B cell (primary cell): ENCODE measurements around the gene PALD1. TPM values are rescaled to one million over a fixed set of nuclear protein-coding genes. Genes with fewer than 3 reads are reported as not detected.

Experiments
- ATAC-seq: fragments of 200-7000 bp; cut with Tn5 transposase; one replicate; pipeline ENCODE4 v1.10.0; 2021; ENCODE audit warnings: low read depth, mild to moderate bottlenecking, moderate number of reproducible peaks, moderate library complexity
- CTCF ChIA-PET: fragments of 350-600 bp; sonication (Branson Sonifier 250); formaldehyde crosslinking; loops from one replicate; lab custom pipeline; 2021; ENCODE audit warnings: antibody characterized with exemption, inconsistent platforms; lab: Charles Lee
- POLR2A ChIA-PET: fragments of 350-600 bp; sonication (Branson Sonifier 250); formaldehyde crosslinking; loops from one replicate; lab custom pipeline; 2021; ENCODE audit warnings: antibody characterized with exemption; lab: Charles Lee
- DNase-seq: peaks from one replicate; pipeline ENCODE4 v3.0.0; 2013
- H2AFZ ChIP-seq: 2 replicates; pipeline ENCODE4 v1.6.1; 2012; ENCODE audit warnings: mild to moderate bottlenecking, low read depth, low read length; ENCODE audit not compliant: insufficient read depth, poor library complexity, severe bottlenecking
- H3K27ac ChIP-seq, 2 donors: 1 replicate in 1 of 2; 2 replicates in 1 of 2; pipeline ENCODE4 v1.5.1; 2012 to 2013; ENCODE audit warnings: low read length in 2 of 2, mild to moderate bottlenecking in 2 of 2, moderate library complexity in 1 of 2
- H3K27me3 ChIP-seq, 4 experiments: fragments of 200-600 bp in 1 of 4; sonication (generic) in 1 of 4; replicated peaks in 1 of 4; 1 replicate in 2 of 4; 2 replicates in 2 of 4; pipeline versions ENCODE4 v1.6.1 to v1.7.0; 2013 to 2016; ENCODE audit warnings: low read length in 3 of 4, mild to moderate bottlenecking in 2 of 4, mixed read lengths in 1 of 4, moderate library complexity in 1 of 4; ENCODE audit not compliant: insufficient read depth in 4 of 4, control insufficient read depth in 3 of 4; ENCODE audit errors: control extremely low read depth in 1 of 4
- H3K36me3 ChIP-seq, 2 experiments: replicated peaks in 1 of 2; 1 replicate in 1 of 2; 2 replicates in 1 of 2; pipeline versions ENCODE4 v1.6.1 to v1.7.1; 2013; ENCODE audit warnings: low read length in 1 of 2; ENCODE audit not compliant: insufficient read depth in 2 of 2, control insufficient read depth in 1 of 2; ENCODE audit errors: control extremely low read depth in 1 of 2, extremely low read depth in 1 of 2
- H3K4me1 ChIP-seq, 2 donors: fragments of 200-600 bp in 1 of 2; sonication (generic) in 1 of 2; 1 replicate in 1 of 2; 2 replicates in 1 of 2; pipeline versions ENCODE4 v1.5.1 to v1.6.1; 2013 to 2017; ENCODE audit warnings: low read length in 2 of 2; ENCODE audit not compliant: control insufficient read depth in 2 of 2, insufficient read depth in 2 of 2
- H3K4me2 ChIP-seq: replicated peaks from 2 replicates; pipeline ENCODE3; 2012; ENCODE audit warnings: mild to moderate bottlenecking, low read depth, low read length; ENCODE audit not compliant: poor library complexity, severe bottlenecking
- H3K4me3 ChIP-seq, 5 experiments: fragments of 200-600 bp in 1 of 5; sonication (generic) in 1 of 5; 1 replicate in 3 of 5; 2 replicates in 2 of 5; pipeline versions ENCODE4 v1.5.1 to v1.7.0; 2011 to 2016; ENCODE audit warnings: low read length in 4 of 5, mild to moderate bottlenecking in 4 of 5, low read depth in 2 of 5, control low read depth in 1 of 5, moderate library complexity in 1 of 5; ENCODE audit not compliant: insufficient read depth in 1 of 5; ENCODE audit errors: control extremely low read depth in 1 of 5, extremely low read depth in 1 of 5
- H3K79me2 ChIP-seq: fragments of 200-600 bp; sonication (generic); one replicate; pipeline ENCODE4 v1.6.0; 2016; ENCODE audit warnings: low read length; ENCODE audit not compliant: control insufficient read depth, insufficient read depth
- H3K9ac ChIP-seq: fragments of 200-600 bp; sonication (generic); 2 replicates; pipeline ENCODE4 v1.6.1; 2017; ENCODE audit warnings: mild to moderate bottlenecking, low read length, moderate library complexity
- H3K9me3 ChIP-seq, 3 donors: one replicate each; pipeline versions ENCODE4 v1.6.1 to v1.7.1; 2013; ENCODE audit warnings: low read length in 2 of 3; ENCODE audit not compliant: control insufficient read depth in 2 of 3, insufficient read depth in 1 of 3; ENCODE audit errors: control extremely low read depth in 1 of 3
- H4K20me1 ChIP-seq: 2 replicates; pipeline ENCODE4 v1.6.0; 2012; ENCODE audit warnings: mild to moderate bottlenecking, low read length; ENCODE audit not compliant: insufficient read depth, control insufficient read depth, poor library complexity, severe bottlenecking
- H3K27ac Mint-ChIP-seq: one replicate; pipeline ENCODE4 v1.8.0; 2021; ENCODE audit warnings: mixed read lengths
- H3K27me3 Mint-ChIP-seq: one replicate; pipeline ENCODE4 v1.8.0; 2021; ENCODE audit warnings: mixed read lengths
- H3K4me1 Mint-ChIP-seq: one replicate; pipeline ENCODE4 v1.8.0; 2021; ENCODE audit warnings: mixed read lengths
- H3K4me3 Mint-ChIP-seq: one replicate; pipeline ENCODE4 v1.8.0; 2021; ENCODE audit warnings: mixed read lengths
- H3K9me3 Mint-ChIP-seq: one replicate; pipeline ENCODE4 v1.8.0; 2022; ENCODE audit warnings: mixed read lengths; ENCODE audit not compliant: insufficient read depth
- CTCF ChIP-seq: fragments of 200-600 bp; IDR thresholded peaks from one replicate; pipeline ENCODE4 v1.8.0; 2022; ENCODE audit warnings: antibody characterized with exemption, mild to moderate bottlenecking
- EZH2 ChIP-seq: IDR thresholded peaks from 2 replicates; pipeline ENCODE4 v1.6.1; 2012; ENCODE audit warnings: borderline replicate concordance, low read depth, mild to moderate bottlenecking, moderate library complexity, low read length; ENCODE audit not compliant: insufficient read depth, poor library complexity, severe bottlenecking
- WGBS: methylation state at CpG from one replicate; pipeline ENCODE4 v1.1.5; 2013; ENCODE audit warnings: missing lambda C conversion rate; ENCODE audit not compliant: insufficient coverage; 5-methylcytosine and 5-hydroxymethylcytosine counted together
- intact Hi-C: fragments of 100-400 bp; cut with micrococcal nuclease; formaldehyde crosslinking; loops from one replicate; pipeline ENCODE4 v1.10.0; 2022
- polyA plus RNA-seq: library from polyadenylated mRNA; depleted of rRNA; stranded (reverse); fragments of >200 nt; gene quantifications from 2 replicates; pipeline ENCODE4 v1.2.3, GENCODE V29; 2012
- total RNA-seq, 2 donors: library from RNA; stranded (reverse); fragments of 120-200 nt in 1 of 2; gene quantifications; 1 replicate in 1 of 2; 2 replicates in 1 of 2; pipeline versions ENCODE4 v1.2.3 to v1.2.4, GENCODE V29; 2013 to 2022

PALD1 gene
- total and polyA plus RNA-seq, 2 donors (not counting 1 experiment from before 2014, with no cell fraction given): 2.2 to 2.8 TPM

GRCh38 chr10:70596860-70597809 lies 118.6 kb downstream of the PALD1 start:
- Histone ChIP-seq H3K4me2 (no peak overlapping the region), H3K36me3 (no peaks in the 10 kb centered on the region), H3K27ac (no peak overlapping the region), H3K27me3 (peaks cover 0 to 3% (median 0%) of the 10 kb centered on the region in 4 experiments), H2AFZ (no peak overlapping the region), H3K79me2 (no peaks in the 10 kb centered on the region), H4K20me1 (no peaks in the 10 kb centered on the region), H3K9ac (no peak overlapping the region), H3K4me3 (no peak overlapping the region), H3K4me1 (no peaks in the 10 kb centered on the region), H3K9me3 (no peaks in the 10 kb centered on the region)
- ATAC-seq (no peak), DNase-seq (no peak)
- ChIA-PET POLR2A (no interaction called here), CTCF (no interaction called here)
- no peak for TF ChIP-seq EZH2
- TF ChIP-seq CTCF: no peak
- Mint-ChIP-seq H3K27ac (no peak overlapping the region), H3K9me3 (no peaks in the 10 kb centered on the region), H3K27me3 (peaks cover 12% of the 10 kb centered on the region), H3K4me3 (no peak overlapping the region), H3K4me1 (no peaks in the 10 kb centered on the region)
- 96% methylated on average over 3 of the region's 8 CpGs for WGBS
- intact Hi-C loops: no loop called here
